B cell (primary cell): ENCODE data around the gene COL4A5.

Experiments used
- EZH2 ChIP-seq: IDR thresholded peaks from 2 replicates; pipeline ENCODE4 v1.6.1; 2012; ENCODE audit warnings: borderline replicate concordance, low read depth, mild to moderate bottlenecking, moderate library complexity, low read length; ENCODE audit not compliant: insufficient read depth, poor library complexity, severe bottlenecking
- TF ChIP-seq, protein P1 (sequence below): fragments of 200-600 bp; IDR thresholded peaks from one replicate; pipeline ENCODE4 v1.8.0; 2022; ENCODE audit warnings: antibody characterized with exemption, mild to moderate bottlenecking

DNA sequence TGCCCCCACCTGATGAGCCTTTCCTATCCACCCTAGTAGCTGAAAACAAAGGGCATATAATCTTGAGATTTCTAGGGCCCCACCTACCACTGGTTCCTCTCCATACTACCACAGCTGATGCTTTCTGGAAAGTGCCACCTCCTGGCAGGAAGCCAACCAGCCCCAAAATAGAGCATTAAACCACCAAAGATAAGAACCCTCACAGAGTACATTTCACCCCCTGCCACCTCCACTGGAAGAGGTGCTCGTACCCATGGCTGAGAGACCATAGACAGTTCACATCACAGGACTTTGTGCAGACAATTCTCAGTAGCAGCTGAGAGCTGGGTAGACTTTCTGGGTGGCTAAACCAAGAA is 202.6 kb downstream of the COL4A5 start:
- TF ChIP-seq, protein P1, sequence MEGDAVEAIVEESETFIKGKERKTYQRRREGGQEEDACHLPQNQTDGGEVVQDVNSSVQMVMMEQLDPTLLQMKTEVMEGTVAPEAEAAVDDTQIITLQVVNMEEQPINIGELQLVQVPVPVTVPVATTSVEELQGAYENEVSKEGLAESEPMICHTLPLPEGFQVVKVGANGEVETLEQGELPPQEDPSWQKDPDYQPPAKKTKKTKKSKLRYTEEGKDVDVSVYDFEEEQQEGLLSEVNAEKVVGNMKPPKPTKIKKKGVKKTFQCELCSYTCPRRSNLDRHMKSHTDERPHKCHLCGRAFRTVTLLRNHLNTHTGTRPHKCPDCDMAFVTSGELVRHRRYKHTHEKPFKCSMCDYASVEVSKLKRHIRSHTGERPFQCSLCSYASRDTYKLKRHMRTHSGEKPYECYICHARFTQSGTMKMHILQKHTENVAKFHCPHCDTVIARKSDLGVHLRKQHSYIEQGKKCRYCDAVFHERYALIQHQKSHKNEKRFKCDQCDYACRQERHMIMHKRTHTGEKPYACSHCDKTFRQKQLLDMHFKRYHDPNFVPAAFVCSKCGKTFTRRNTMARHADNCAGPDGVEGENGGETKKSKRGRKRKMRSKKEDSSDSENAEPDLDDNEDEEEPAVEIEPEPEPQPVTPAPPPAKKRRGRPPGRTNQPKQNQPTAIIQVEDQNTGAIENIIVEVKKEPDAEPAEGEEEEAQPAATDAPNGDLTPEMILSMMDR, result no peak
- no peak for TF ChIP-seq EZH2
